GM19438 (cell line): ENCODE measurements around the gene CIZ1.
"Not testable (repeated sequence)": the region's sequence is repeated elsewhere in the genome, so short reads cannot be mapped to it uniquely, and the experiment has no call there.

Experiments used
- ATAC-seq: cut with Tn5 transposase; IDR thresholded peaks from one replicate; pipeline ENCODE4 v1.9.1; 2021; ENCODE audit warnings: low read depth; ENCODE audit not compliant: unreplicated experiment

The CIZ1 gene, protein sequence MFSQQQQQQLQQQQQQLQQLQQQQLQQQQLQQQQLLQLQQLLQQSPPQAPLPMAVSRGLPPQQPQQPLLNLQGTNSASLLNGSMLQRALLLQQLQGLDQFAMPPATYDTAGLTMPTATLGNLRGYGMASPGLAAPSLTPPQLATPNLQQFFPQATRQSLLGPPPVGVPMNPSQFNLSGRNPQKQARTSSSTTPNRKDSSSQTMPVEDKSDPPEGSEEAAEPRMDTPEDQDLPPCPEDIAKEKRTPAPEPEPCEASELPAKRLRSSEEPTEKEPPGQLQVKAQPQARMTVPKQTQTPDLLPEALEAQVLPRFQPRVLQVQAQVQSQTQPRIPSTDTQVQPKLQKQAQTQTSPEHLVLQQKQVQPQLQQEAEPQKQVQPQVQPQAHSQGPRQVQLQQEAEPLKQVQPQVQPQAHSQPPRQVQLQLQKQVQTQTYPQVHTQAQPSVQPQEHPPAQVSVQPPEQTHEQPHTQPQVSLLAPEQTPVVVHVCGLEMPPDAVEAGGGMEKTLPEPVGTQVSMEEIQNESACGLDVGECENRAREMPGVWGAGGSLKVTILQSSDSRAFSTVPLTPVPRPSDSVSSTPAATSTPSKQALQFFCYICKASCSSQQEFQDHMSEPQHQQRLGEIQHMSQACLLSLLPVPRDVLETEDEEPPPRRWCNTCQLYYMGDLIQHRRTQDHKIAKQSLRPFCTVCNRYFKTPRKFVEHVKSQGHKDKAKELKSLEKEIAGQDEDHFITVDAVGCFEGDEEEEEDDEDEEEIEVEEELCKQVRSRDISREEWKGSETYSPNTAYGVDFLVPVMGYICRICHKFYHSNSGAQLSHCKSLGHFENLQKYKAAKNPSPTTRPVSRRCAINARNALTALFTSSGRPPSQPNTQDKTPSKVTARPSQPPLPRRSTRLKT

DNA sequence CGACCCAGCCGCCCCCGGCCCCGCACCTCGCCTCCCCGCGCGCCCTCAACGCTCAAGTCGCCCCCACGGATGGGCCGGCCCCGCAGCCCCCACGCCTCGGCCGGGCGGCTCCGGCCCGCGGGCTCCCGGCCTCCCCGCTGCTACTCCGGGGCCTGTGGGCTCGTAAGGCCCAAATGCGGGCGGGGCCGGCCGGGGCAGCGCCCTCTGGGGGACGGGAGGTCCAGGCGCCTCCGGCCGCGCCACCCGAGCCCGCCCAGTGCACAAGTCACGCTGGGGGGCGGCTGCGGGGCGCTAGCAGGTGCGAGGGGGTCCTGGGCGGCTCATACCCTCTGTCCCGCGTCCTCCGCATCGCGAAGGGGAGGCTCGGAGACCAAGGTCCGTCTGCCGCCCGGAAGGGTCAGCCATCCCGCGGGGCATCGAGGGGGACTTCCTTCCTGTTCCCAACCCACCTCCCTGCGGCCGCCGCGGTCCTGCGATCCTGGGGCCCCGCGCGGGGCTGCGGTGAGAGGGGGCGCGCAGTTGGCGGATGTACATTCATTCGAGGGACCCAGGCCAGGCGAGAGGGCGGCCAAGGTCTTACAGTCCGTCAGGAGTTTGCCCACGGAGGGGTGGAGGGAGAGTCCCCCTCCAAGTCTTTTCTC, at the start of gene CIZ1:
Gene CIZ1, minus strand, starts transcription at position 167 of the 641 bp plus-strand sequence. CDS start 715 bp downstream, outside the sequence.
- ATAC-seq, result peak; percentile 70

DNA sequence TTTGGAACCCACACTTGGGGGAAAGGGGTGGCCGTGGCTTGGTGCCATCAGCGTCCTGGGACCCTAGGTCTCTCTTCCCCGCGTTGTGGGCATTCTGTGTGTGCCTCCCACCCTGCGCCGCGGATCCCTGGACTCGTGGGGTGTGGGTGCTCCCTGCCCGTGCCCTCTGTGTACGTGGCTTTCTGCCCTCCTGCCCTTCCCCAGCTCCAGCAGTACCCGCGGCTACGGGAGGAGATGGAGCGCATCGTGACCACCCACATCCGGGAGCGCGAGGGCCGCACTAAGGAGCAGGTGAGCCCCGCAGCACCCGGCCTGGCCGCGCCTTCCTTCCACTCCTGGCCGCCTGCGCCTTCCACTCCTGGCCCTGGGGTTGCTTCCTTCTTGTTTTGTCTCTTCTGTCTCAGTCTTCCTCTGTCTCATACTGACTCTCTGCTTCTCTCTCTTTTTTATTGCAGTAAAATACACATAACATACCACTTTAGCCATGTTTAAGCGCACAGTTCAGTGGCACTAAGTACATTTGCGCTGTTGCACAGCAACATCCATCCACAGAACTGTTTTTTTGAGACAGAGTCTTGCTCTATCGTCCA, 42.5 kb upstream of the CIZ1 start:
- ATAC-seq, result no peak

DNA sequence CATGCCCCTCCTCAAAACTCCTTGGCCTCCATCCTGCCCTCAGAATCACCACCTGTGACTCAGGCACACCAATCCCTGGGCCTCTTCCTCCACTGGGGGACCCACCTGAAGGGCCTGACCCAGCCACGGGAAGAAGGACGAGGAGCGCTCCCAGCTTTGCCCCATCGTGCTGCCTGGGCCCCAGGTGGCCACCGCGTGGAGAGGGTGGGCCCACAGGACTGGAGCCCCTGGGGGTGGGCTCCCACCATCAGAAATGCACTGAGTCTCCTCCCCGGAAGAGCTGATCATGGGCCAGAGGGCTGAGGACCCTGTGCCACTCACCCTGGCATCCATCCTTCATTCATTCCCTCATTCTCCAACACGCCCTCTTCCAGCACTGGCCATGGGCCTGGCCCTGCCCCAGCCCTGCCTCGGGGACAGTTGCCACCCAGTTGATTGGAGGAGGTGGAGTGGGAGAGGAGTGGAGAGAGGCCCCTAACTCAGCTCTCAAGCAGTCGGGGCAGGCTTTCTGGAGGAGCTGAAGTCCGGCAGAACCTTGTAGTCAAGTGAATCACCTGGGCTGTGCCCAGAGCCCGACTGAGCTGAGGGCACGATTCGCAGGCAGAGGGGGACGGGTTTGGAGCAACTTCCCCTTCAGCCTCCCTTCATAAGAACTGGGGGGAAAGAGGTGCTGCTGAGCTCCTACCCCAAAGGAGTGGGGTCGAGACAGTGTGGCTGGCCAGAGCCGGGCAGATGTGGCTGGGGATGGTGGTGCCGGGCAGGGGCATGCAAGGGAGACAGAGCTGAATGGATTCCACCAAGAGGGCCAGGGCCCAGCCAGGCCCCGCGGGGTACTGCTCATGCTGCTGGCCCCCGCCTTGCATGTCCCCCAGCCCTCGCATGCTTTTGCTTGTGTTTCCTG, 41.4 kb upstream of the CIZ1 start:
- no peak for ATAC-seq

DNA sequence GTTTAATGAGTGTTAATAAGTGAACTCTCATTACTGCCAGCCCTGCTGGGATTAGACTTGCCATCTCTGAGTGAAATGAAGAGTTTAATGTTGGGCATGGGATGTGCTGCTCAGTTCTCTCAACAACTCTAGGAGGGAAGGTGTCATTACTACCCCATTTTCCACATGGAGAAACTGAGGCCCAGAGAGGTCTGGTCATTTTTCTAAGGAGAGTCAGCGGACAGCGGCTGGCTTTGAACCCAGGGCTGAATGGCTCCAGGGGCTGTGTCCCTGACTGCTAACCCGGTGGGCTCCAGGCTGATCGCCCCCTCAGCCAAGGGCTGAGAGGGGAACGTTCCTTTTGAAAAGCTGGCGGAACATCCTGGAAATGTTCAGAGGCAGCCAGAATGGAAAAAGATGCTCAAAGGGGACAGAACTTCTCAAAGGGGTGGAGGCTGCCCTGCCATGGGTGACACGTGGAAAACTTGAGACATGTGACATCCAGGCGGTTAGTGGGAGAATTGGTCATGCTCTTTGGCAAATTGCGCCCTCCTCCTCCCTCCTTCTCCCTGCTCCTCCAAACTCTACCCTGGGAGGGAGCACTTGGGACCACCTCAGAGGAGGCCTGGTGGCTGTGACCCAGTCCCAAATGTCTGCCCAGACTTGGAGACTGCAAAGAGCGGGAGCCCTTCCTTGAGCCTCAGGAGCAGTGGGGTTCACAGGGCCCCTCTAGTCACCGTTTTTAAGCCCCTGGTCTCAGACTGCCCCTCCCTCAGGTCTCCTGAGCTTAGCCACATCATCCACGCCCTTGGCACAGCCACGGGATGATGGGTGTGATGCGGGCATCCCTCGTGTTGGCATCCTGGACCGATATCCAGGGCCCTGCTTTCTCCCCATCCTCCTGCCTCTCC, 40.5 kb upstream of the CIZ1 start:
- ATAC-seq, result no peak

DNA sequence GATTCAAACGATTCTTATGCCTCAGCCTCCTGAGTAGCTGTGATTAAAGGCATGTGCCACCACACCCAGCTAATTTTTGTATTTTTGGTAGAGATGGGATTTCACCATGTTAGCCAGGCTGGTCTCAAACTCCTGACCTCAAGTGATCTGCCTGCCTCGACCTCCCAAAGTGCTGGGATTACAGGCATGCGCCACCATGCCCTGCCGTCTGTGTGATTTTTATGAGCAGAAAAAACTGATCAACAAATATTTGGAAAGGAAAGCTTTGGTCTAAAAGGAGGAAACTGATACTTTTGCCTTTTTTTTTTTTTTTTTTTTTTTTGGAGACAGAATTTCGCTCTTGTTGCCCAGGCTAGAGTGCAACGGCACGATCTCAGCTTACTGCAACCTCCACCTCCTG, 39.5 kb upstream of the CIZ1 start:
- ATAC-seq, result not testable (repeated sequence)

DNA sequence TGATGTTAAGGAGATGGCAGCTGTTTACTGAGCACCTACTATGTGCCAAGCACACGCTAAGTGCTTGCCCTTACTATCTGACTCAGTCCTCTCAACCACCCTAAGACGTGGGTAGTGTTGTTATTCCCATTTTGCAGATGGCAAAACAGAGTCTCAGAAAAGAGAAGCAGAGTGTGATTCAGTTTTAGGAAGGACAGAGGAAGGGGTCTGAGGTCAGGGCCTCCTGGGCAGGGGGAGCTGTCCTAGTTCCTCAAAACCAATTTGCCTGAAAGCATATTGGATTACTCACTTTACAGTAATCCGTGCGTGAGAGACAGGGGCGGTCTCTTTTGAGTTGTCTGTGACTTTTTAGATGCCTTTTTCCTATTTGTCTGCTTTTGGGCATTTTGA, 35.0 kb upstream of the CIZ1 start:
- ATAC-seq, result no peak

DNA sequence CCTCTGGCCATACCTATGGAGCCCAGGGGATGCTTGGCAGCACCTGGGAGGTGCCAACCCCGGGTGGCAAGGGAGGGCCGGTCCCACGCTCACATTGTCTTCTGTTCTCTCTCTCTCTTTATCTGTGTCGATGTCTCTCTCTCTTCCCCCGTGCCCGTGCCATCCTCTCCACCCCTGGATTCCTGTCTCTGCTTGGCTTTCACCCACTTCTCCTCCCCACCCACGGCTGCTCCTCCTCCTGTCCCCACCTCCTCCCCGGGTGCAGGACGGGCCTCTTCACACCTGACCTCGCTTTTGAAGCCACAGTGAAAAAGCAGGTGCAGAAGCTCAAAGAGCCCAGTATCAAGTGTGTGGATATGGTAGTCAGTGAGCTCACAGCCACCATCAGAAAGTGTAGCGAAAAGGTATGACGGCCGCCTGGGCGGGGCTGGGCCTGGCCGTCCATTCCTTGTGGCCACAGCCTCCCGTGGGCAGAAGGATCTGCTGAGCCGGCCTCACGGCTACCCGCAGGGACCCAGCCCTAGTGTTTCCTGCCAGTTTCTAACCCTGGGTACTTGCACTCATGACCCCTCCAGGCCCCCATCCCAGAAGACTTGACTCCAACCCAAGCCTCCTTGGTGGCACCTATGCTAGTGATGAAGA, 34.5 kb upstream of the CIZ1 start:
- no peak for ATAC-seq

DNA sequence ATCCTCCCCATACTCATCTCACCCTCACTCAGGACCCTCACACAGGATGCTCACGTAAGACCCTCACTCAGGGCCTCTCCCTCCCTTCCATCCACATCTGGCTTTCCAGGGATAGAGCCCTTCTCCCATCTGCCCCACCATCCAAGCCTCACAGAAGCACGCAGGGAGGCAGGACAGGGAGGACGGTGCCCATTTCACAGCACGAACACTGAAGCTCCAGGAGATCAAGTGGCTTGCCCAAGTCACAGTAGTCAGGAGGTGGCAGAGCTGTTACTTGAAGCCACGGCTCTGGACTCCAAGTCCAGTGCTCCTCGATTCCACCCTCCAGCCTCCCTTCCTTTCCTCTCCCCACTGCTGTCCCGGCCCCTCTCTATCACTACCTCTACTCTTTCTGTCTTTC, 33.5 kb upstream of the CIZ1 start:
- ATAC-seq, result no peak

DNA sequence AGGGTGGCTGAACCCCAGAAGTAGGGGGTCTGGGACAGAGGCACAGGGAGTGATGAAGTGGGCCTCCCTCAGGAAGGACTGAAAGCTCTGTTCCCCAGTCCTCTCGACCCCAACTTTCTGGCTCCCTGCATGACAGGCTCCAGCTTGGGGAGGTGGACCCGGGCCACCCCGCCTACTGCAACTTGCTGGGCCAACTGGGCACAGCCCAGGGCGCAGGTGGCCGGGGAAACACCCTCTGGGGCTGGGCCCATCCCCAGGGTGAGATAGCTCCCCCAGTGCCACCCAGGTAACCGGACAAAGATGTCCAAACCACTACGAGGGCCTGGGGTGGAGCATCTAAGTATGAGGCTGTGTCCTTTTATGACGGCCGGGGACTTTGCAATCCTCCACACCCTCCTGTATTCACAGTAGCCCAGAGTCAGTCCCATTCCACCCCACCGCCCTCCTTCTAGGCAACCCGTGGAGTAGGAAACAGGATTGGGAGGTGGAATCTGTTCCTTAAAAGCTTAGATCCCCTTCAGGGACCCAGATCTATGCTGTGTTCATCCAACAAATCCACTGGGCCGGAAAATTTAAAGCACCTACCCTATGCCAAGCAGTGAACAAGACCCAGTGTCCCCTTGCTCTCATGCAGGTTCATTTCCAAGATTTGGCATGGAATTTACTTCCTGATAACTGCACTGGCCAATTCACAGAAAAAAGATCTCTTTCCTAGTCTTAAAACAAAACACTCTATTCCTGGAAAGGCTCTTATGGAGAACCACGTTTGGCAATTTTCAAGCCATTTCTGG, 31.7 kb upstream of the CIZ1 start:
- no peak for ATAC-seq

DNA sequence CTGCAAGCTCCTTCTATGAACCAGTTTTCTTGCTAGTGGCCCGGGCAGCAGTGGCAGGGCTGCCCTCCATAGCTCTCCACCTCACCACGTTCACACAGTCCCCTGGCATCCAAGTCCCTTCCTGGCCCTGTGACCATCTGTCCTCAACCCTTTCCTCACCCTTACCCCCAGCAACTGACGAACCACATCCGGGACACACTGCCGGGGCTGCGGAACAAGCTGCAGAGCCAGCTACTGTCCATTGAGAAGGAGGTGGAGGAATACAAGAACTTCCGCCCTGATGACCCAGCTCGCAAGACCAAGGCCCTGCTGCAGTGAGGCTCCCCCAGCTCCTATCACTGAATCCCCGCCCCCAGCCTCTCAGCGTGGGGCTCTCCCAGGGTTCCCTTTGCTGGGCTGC, 30.7 kb upstream of the CIZ1 start:
- ATAC-seq, result no peak

DNA sequence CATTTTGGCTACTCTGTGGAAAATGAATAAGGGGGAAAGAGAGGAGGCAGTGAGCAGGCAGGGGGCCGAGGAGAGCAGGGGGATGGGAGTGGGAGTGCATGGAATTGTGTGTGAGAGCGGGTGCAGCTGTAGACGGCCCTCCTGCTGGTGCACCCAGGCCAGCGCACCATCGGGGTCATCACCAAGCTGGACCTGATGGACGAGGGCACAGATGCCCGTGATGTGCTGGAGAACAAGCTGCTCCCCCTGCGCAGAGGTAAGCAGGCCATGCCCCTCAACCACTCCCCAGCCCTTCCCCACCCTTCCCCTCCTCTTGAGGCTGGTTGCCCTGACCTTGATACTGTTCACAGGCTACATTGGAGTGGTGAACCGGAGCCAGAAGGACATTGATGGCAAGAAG, 28.5 kb upstream of the CIZ1 start:
- ATAC-seq, result no peak

DNA sequence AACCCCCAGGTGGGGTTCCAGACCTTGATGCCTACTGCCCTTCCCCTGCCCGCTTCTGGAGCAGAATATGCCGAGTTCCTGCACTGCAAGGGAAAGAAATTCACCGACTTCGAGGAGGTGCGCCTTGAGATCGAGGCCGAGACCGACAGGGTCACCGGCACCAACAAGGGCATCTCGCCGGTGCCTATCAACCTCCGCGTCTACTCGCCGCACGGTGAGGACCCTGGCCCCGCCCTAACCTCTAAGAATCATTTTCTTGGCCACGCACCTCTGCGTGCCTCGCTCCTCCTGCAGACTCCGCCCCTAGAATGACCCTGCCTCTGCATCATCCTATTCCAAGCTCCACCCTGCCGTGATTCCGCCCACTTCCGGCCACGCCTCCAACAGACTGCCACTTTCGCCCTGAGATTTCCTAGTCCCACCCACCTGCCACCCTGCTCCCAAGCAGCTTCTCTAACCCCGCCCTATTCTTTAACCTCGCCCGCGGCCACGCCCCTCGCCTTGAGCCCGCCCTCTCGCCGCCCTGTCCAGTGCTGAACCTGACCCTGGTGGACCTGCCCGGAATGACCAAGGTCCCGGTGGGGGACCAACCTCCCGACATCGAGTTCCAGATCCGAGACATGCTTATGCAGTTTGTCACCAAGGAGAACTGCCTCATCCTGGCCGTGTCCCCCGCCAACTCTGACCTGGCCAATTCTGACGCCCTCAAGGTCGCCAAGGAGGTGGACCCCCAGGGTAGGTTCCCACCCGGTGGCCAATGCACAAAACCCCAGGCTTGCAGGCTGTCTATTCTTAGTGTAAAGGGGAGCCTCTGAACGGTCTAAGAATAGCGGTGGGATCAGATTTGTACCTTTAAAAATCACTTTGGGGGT, 27.4 kb upstream of the CIZ1 start:
- ATAC-seq, result peak; percentile 95

DNA sequence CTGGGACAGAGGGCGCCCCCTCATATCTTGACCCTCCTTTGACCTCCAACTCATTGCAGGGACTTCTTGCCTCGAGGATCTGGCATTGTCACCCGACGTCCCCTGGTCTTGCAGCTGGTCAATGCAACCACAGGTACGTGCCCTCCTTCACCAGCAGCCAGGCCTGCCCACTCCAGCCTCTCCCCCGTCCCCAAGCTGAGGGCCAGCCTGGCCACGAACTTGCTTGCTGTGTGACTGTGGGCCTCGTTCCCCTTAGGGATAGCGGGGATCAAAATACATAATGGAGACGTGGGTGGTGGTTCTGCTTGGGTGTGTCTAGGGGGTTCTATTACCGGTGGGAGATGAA, 26.8 kb upstream of the CIZ1 start:
- ATAC-seq, result no peak

DNA sequence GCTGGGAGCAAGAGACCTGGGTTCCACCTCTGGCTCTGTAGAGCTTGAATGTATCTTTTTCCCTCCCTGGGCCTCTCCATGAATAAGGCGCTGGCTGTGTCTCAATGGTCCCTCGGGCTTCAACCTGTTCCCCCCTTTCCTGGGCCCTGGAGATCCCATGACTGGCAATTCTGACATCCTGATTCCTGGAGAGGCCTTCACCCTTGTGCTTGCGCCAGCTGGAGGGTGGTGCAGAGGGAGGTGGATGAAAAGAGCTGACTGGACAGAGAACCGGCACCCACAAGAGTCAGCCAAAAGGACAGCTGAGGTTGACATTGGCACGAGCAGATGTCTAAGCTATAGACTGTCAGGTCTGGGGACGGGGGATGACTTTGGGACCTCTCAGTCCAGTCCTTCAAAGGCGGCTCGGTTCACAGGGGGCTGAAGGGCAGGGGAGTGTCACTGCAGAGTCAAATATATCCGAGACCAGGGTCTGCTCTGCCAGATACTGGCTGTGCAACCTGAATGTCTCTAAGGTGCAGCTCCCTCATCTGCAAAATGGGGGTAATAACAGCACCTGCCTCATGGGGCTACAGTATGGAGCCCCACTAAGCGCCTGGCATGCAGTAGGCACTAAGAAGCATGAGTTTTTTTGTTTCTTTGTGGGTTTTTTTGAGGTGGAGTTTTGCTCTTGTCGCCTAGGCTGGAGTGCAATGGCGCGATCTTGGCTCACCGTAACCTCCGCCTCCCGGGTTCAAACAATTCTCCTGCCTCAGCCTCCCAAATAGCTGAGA, 25.6 kb upstream of the CIZ1 start:
- no peak for ATAC-seq

DNA sequence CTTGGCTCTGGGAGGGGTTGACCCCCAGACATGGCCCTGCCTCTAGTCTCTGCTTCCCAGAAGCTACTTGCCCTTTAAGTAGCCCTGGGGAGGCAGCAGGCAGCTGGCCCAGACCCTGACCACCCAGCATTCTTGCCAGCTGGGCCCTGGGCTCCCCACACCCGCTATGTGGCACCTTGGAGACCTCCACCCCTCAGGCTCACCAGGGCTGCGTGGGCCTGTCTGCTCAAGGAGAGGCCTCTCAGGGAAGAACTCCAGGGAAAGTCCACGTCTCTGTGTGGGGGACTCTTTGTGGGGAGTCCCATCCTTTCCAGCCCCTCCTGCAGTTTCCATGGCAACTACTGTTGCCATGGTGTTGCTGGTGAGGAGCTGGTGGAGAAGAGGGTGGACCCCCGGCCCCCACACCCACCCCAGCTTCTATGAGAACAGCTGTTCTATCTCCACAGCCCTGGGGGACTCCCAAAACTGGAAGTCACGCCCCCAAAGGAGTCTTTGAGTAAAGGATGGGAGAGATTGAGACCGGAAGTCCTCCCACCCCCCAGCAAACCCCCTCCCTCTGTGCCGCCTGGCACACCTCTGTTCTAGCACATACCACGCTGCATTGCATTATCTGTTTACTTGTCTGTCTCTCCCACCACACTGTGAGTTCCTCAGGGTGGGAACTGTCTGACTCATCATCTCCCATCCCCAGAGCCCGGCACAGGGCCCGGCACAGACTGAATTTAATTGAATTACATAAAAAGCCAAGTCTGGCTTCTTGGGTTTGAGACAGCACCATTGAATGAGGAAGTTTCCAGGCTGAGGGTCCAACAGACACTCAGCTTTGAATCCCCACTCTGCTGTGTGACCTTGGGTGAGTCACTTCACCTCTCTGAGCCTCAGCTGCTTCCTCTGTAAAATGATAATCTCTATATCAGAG, 24.4 kb upstream of the CIZ1 start:
- ATAC-seq, result no peak
